ENCODE data around the gene RBM25.

Gene RBM25

GRCh38 chr14:73172500-73172899, 114.2 kb downstream of the RBM25 start:
- no peak for DNase-seq

- DNase-seq, result peak; percentile 59
These were observed 114.9 kb downstream of the RBM25 start for GRCh38 chr14:73173092-73173735.
